A673 (cell line): Measurements from ENCODE around the gene ELL2. TPM values are rescaled to one million over a fixed set of nuclear protein-coding genes. Genes with fewer than 3 reads are reported as not detected.

ENCODE experiments used
- BruUV-seq: library from RNA; stranded (reverse); fragments of 400-500 nt; replicated peaks from 2 replicates; lab custom pipeline; 2021; lab: Mats Ljungman, UMichigan
- CTCF ChIA-PET: fragments of 300-600 bp; sonication (Branson Sonifier 250); formaldehyde crosslinking; loops from one replicate; lab custom pipeline; 2022; ENCODE audit warnings: antibody characterized with exemption; lab: Charles Lee
- POLR2A ChIA-PET: fragments of 300-600 bp; sonication (Branson Sonifier 250); formaldehyde crosslinking; loops from one replicate; lab custom pipeline; 2022; ENCODE audit warnings: antibody characterized with exemption; ENCODE audit not compliant: low non-redundant PET; lab: Charles Lee
- DNase-seq: peaks from one replicate; pipeline ENCODE4 v3.0.0-alpha.2; 2015; ENCODE audit warnings: low spot score
- H3K27ac ChIP-seq: fragments of 200-600 bp; sonication (generic); 2 replicates; pipeline ENCODE4 v1.5.1; 2016; ENCODE audit warnings: mixed run types, low read depth, mild to moderate bottlenecking, mixed read lengths, antibody characterized with exemption, low read length; ENCODE audit not compliant: poor library complexity, severe bottlenecking
- H3K27me3 ChIP-seq: fragments of 200-600 bp; sonication (generic); replicated peaks from 2 replicates; pipeline ENCODE4 v1.6.1; 2017; ENCODE audit warnings: mixed run types, low read depth, mild to moderate bottlenecking, mixed read lengths, antibody characterized with exemption, low read length; ENCODE audit not compliant: insufficient read depth, poor library complexity
- H3K36me3 ChIP-seq: fragments of 200-600 bp; sonication (generic); 2 replicates; pipeline ENCODE4 v1.6.1; 2016; ENCODE audit warnings: mixed run types, mild to moderate bottlenecking, mixed read lengths, antibody characterized with exemption, low read length; ENCODE audit not compliant: insufficient read depth, poor library complexity, severe bottlenecking
- H3K4me1 ChIP-seq: fragments of 200-600 bp; sonication (generic); 2 replicates; pipeline ENCODE4 v1.6.1; 2017; ENCODE audit warnings: mixed run types, mild to moderate bottlenecking, mixed read lengths, antibody characterized with exemption, low read length; ENCODE audit not compliant: insufficient read depth, poor library complexity, severe bottlenecking
- H3K4me3 ChIP-seq: fragments of 200-600 bp; sonication (generic); 2 replicates; pipeline ENCODE4 v1.5.1; 2016; ENCODE audit warnings: low read depth, mixed run types, mild to moderate bottlenecking, mixed read lengths, low read length; ENCODE audit not compliant: poor library complexity, severe bottlenecking
- H3K9me3 ChIP-seq: fragments of 200-600 bp; sonication (generic); 2 replicates; pipeline ENCODE4 v1.6.1; 2016; ENCODE audit warnings: mixed run types, low read depth, mild to moderate bottlenecking, mixed read lengths, antibody characterized with exemption, low read length; ENCODE audit not compliant: poor library complexity, severe bottlenecking
- CTCF ChIP-seq: fragments of 300-800, 200-600 bp; sonication (generic); conservative IDR thresholded peaks from 2 replicates; pipeline ENCODE4 v1.5.1; 2017; ENCODE audit warnings: low read depth, mild to moderate bottlenecking, antibody characterized with exemption, low read length, moderate library complexity, mixed read lengths
- EZH2 ChIP-seq: fragments of 200-600 bp; sonication (generic); IDR thresholded peaks from 2 replicates; pipeline ENCODE4 v1.6.1; 2017; ENCODE audit warnings: borderline replicate concordance, low read depth, mild to moderate bottlenecking, mixed read lengths, antibody characterized with exemption, low read length; ENCODE audit not compliant: poor library complexity, severe bottlenecking
- intact Hi-C: fragments of 100-400 bp; cut with micrococcal nuclease; formaldehyde crosslinking; loops from one replicate; pipeline ENCODE4 v1.10.0; 2022; ENCODE audit not compliant: unreplicated experiment
- total RNA-seq: library from RNA; stranded (reverse); gene quantifications from 2 replicates; pipeline ENCODE4 v1.2.3, GENCODE V29; 2021

ELL2 gene
- total RNA-seq, 1 experiment from 2014 or later = 12.0 TPM

GRCh38 chr5:95973793-95974325, 12.2 kb upstream of the ELL2 start:
- peak; percentile 58 for DNase-seq
- peaks cover 6% of the 10 kb centered on the region for H3K9me3 ChIP-seq
- CTCF ChIA-PET = no interaction called here
- no peaks in the 10 kb centered on the region for H3K27me3 ChIP-seq
- H3K27ac ChIP-seq = no peak overlapping the region
- intact Hi-C loops = no loop called here
- no peak overlapping the region for H3K4me3 ChIP-seq
- POLR2A ChIA-PET = no interaction called here
- BruUV-seq = no TSS peak
- peaks cover 4% of the 10 kb centered on the region for H3K4me1 ChIP-seq
- H3K36me3 ChIP-seq = no peaks in the 10 kb centered on the region
- no peak for TF ChIP-seq EZH2
- TF ChIP-seq CTCF = no peak

DNA sequence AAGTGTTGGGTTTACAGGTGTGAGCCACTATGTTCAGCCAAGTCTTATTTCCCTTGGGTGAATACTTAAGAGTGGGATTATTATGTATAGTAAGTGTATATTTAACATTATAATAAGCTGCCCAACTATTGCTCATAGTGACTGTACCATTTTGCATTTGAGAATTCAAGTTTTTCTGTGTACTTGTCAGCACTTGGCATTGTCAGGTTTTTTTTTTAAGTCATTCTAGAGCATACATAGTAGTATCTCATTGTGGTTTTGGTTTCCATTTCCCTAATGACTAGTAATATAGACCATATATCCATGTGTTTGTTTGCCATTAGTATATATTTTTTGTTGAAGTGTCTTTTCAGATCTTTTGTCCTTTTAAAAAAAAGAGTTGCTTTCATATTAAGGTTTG, 10.5 kb upstream of the ELL2 start:
- intact Hi-C loops = no loop called here
- Histone ChIP-seq H3K36me3 (no peaks in the 10 kb centered on the region), H3K27me3 (no peaks in the 10 kb centered on the region), H3K9me3 (peaks cover 6% of the 10 kb centered on the region), H3K27ac (no peak overlapping the region), H3K4me1 (peaks cover 4% of the 10 kb centered on the region), H3K4me3 (no peak overlapping the region)
- no TSS peak for BruUV-seq
- POLR2A ChIA-PET = no interaction called here
- no peak for TF ChIP-seq CTCF
- no peak for TF ChIP-seq EZH2
- no peak for DNase-seq
- CTCF ChIA-PET = no interaction called here

GRCh38 chr5:95970359-95970704, 8.7 kb upstream of the ELL2 start:
- H3K4me3 ChIP-seq = no peak overlapping the region
- ChIA-PET POLR2A (no interaction called here), CTCF (no interaction called here)
- no peak overlapping the region for H3K27ac ChIP-seq
- H3K27me3 ChIP-seq = no peaks in the 10 kb centered on the region
- H3K9me3 ChIP-seq = peaks cover 6% of the 10 kb centered on the region
- no peak for TF ChIP-seq CTCF
- no peak for TF ChIP-seq EZH2
- no peaks in the 10 kb centered on the region for H3K4me1 ChIP-seq
- intact Hi-C loops = no loop called here
- BruUV-seq = no TSS peak
- no peaks in the 10 kb centered on the region for H3K36me3 ChIP-seq
- no peak for DNase-seq
